GM21717 (cell line): ENCODE data around the gene CDKN1C.

Experiments
- ATAC-seq: cut with Tn5 transposase; IDR thresholded peaks from one replicate; pipeline ENCODE4 v1.9.1; 2021; ENCODE audit warnings: mild to moderate bottlenecking, moderate library complexity; ENCODE audit not compliant: unreplicated experiment

CDKN1C gene

GRCh38 chr11:2870460-2870859, 15.1 kb downstream of the CDKN1C start:
- no peak for ATAC-seq

GRCh38 chr11:2869561-2870427, 15.8 kb downstream of the CDKN1C start:
- ATAC-seq = no peak

- ATAC-seq = no peak
Measured at GRCh38 chr11:2869134-2869526, 16.4 kb downstream of the CDKN1C start.

- no peak for ATAC-seq
Measured at GRCh38 chr11:2868506-2869133, 17.0 kb downstream of the CDKN1C start.

GRCh38 chr11:2867722-2868505, 17.7 kb downstream of the CDKN1C start:
- ATAC-seq = no peak

GRCh38 chr11:2867142-2867541, 18.4 kb downstream of the CDKN1C start:
- no peak for ATAC-seq

GRCh38 chr11:2865922-2866577, 19.5 kb downstream of the CDKN1C start:
- no peak for ATAC-seq

- no peak for ATAC-seq
Measured at GRCh38 chr11:2864901-2865300, 20.7 kb downstream of the CDKN1C start.

GRCh38 chr11:2863276-2863618, 22.3 kb downstream of the CDKN1C start:
- no peak for ATAC-seq

GRCh38 chr11:2862395-2863275, 22.9 kb downstream of the CDKN1C start:
- no peak for ATAC-seq

GRCh38 chr11:2860636-2861035, 24.9 kb downstream of the CDKN1C start:
- ATAC-seq = no peak

- ATAC-seq = no peak
Measured at GRCh38 chr11:2859699-2860037, 25.9 kb downstream of the CDKN1C start.

- ATAC-seq = no peak
Measured at GRCh38 chr11:2858995-2859698, 26.4 kb downstream of the CDKN1C start.

- no peak for ATAC-seq
Measured at GRCh38 chr11:2857918-2858317, 27.7 kb downstream of the CDKN1C start.

- ATAC-seq = no peak
Measured at GRCh38 chr11:2857276-2857675, 28.3 kb downstream of the CDKN1C start.

GRCh38 chr11:2855162-2855561, 30.4 kb downstream of the CDKN1C start:
- no peak for ATAC-seq

GRCh38 chr11:2853997-2854560, 31.5 kb downstream of the CDKN1C start:
- no peak for ATAC-seq

- no peak for ATAC-seq
Measured at GRCh38 chr11:2853401-2853800, 32.2 kb downstream of the CDKN1C start.

GRCh38 chr11:2849994-2850770, 35.4 kb downstream of the CDKN1C start:
- ATAC-seq = no peak
